ENCODE measurements around the gene RBPJL. TPM values are rescaled to one million over a fixed set of nuclear protein-coding genes. Genes with fewer than 3 reads are reported as not detected.

Gene RBPJL
- total and polyA plus RNA-seq, 2 of the 13 experiments (the other 11 are each of a cell fraction or from before 2014, with no cell fraction given): not detected

DNA sequence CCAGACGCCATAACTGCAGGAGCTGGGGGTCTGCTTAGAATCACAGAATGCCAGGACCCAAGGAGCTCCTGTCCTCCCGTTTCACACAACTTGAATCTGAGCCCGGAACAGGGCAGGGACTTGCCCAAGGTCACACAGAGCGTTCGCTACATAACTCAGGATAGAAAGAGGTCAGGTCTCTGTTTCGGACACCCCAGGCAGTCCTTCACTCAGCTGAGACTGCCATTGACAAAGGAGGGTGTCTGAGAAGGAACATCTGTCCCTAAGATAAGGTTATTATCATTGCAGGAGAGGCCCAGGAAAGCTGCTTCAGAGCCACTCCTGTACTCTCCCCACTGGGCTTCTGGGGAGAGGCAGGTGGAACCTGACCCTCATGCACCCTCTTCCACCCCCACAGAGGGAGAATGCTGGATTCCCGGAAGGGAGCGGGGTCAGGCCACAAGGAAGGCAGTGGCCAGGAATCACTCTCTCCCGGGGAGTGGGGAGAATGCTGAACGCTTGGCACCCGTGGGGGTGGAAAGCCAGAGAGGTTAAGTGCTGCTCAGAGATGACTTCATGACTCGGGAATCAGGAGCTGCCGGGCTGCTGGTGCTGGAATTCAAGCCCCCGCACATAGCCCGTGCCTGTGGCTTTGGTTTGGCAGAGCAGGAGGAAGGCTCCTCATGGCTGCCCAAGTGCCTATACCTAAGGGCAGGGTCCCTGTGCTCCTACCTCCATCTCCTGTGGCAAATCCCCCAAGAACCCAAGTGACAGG lies 30.9 kb downstream of the RBPJL start (continued):
- TF ChIP-seq, protein P1, sequence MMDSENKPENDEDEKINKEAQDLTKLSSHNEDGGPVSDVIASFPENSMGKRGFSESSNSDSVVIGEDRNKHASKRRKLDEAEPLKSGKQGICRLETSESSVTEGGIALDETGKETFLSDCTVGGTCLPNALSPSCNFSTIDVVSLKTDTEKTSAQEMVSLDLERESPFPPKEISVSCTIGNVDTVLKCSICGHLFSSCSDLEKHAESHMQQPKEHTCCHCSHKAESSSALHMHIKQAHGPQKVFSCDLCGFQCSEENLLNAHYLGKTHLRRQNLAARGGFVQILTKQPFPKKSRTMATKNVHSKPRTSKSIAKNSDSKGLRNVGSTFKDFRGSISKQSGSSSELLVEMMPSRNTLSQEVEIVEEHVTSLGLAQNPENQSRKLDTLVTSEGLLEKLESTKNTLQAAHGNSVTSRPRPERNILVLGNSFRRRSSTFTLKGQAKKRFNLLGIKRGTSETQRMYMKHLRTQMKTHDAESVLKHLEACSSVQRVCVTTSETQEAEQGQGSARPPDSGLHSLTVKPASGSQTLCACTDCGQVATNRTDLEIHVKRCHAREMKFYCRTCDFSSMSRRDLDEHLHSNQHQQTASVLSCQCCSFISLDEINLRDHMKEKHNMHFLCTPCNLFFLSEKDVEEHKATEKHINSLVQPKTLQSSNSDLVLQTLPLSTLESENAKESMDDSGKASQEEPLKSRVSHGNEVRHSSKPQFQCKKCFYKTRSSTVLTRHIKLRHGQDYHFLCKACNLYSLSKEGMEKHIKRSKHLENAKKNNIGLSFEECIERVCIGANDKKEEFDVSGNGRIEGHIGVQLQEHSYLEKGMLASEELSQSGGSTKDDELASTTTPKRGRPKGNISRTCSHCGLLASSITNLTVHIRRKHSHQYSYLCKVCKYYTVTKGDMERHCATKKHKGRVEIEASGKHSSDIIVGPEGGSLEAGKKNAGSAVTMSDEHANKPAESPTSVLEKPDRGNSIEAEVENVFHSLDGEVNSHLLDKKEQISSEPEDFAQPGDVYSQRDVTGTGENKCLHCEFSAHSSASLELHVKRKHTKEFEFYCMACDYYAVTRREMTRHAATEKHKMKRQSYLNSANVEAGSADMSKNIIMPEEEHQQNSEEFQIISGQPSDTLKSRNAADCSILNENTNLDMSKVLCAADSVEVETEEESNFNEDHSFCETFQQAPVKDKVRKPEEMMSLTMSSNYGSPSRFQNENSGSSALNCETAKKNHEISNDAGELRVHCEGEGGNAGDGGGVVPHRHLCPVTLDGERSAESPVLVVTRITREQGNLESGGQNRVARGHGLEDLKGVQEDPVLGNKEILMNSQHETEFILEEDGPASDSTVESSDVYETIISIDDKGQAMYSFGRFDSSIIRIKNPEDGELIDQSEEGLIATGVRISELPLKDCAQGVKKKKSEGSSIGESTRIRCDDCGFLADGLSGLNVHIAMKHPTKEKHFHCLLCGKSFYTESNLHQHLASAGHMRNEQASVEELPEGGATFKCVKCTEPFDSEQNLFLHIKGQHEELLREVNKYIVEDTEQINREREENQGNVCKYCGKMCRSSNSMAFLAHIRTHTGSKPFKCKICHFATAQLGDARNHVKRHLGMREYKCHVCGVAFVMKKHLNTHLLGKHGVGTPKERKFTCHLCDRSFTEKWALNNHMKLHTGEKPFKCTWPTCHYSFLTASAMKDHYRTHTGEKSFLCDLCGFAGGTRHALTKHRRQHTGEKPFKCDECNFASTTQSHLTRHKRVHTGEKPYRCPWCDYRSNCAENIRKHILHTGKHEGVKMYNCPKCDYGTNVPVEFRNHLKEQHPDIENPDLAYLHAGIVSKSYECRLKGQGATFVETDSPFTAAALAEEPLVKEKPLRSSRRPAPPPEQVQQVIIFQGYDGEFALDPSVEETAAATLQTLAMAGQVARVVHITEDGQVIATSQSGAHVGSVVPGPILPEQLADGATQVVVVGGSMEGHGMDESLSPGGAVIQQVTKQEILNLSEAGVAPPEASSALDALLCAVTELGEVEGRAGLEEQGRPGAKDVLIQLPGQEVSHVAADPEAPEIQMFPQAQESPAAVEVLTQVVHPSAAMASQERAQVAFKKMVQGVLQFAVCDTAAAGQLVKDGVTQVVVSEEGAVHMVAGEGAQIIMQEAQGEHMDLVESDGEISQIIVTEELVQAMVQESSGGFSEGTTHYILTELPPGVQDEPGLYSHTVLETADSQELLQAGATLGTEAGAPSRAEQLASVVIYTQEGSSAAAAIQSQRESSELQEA (CRISPR knock-in tag; IDR thresholded peaks at IDR 0.05; ENCODE audit: not compliant biosample characterization): peak; percentile 22
- TF ChIP-seq SP1 (IDR thresholded peaks at IDR 0.05): no peak
- no peak for TF ChIP-seq SP1 (CRISPR knock-in tag; IDR thresholded peaks at IDR 0.05)
- no peak for TF ChIP-seq ZNF780A (CRISPR knock-in tag; IDR thresholded peaks at IDR 0.05)
- TF ChIP-seq, protein P2, sequence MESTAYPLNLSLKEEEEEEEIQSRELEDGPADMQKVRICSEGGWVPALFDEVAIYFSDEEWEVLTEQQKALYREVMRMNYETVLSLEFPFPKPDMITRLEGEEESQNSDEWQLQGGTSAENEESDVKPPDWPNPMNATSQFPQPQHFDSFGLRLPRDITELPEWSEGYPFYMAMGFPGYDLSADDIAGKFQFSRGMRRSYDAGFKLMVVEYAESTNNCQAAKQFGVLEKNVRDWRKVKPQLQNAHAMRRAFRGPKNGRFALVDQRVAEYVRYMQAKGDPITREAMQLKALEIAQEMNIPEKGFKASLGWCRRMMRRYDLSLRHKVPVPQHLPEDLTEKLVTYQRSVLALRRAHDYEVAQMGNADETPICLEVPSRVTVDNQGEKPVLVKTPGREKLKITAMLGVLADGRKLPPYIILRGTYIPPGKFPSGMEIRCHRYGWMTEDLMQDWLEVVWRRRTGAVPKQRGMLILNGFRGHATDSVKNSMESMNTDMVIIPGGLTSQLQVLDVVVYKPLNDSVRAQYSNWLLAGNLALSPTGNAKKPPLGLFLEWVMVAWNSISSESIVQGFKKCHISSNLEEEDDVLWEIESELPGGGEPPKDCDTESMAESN (CRISPR knock-in tag; conservative IDR thresholded peaks at IDR 0.05): no peak; the same call in 1 of the 2 replicates
- TF ChIP-seq, protein P3, sequence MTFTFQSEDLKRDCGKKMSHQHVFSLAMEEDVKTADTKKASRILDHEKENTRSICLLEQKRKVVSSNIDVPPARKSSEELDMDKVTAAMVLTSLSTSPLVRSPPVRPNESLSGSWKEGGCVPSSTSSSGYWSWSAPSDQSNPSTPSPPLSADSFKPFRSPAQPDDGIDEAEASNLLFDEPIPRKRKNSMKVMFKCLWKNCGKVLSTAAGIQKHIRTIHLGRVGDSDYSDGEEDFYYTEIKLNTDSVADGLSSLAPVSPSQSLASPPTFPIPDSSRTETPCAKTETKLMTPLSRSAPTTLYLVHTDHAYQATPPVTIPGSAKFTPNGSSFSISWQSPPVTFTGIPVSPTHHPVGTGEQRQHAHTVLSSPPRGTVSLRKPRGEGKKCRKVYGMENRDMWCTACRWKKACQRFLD (CRISPR knock-in tag; IDR thresholded peaks at IDR 0.05; ENCODE audit: borderline replicate concordance): 0 out of 2 replicates have a peak, but pooled peaks have one; percentile 33
- TF ChIP-seq, protein P4, sequence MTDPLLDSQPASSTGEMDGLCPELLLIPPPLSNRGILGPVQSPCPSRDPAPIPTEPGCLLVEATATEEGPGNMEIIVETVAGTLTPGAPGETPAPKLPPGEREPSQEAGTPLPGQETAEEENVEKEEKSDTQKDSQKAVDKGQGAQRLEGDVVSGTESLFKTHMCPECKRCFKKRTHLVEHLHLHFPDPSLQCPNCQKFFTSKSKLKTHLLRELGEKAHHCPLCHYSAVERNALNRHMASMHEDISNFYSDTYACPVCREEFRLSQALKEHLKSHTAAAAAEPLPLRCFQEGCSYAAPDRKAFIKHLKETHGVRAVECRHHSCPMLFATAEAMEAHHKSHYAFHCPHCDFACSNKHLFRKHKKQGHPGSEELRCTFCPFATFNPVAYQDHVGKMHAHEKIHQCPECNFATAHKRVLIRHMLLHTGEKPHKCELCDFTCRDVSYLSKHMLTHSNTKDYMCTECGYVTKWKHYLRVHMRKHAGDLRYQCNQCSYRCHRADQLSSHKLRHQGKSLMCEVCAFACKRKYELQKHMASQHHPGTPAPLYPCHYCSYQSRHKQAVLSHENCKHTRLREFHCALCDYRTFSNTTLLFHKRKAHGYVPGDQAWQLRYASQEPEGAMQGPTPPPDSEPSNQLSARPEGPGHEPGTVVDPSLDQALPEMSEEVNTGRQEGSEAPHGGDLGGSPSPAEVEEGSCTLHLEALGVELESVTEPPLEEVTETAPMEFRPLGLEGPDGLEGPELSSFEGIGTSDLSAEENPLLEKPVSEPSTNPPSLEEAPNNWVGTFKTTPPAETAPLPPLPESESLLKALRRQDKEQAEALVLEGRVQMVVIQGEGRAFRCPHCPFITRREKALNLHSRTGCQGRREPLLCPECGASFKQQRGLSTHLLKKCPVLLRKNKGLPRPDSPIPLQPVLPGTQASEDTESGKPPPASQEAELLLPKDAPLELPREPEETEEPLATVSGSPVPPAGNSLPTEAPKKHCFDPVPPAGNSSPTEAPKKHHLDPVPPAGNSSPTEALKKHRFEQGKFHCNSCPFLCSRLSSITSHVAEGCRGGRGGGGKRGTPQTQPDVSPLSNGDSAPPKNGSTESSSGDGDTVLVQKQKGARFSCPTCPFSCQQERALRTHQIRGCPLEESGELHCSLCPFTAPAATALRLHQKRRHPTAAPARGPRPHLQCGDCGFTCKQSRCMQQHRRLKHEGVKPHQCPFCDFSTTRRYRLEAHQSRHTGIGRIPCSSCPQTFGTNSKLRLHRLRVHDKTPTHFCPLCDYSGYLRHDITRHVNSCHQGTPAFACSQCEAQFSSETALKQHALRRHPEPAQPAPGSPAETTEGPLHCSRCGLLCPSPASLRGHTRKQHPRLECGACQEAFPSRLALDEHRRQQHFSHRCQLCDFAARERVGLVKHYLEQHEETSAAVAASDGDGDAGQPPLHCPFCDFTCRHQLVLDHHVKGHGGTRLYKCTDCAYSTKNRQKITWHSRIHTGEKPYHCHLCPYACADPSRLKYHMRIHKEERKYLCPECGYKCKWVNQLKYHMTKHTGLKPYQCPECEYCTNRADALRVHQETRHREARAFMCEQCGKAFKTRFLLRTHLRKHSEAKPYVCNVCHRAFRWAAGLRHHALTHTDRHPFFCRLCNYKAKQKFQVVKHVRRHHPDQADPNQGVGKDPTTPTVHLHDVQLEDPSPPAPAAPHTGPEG (CRISPR knock-in tag; IDR thresholded peaks at IDR 0.05): no peak
- TF ChIP-seq MYC (CRISPR knock-in tag; IDR thresholded peaks at IDR 0.05; ENCODE audit: borderline replicate concordance): no peak
- TF ChIP-seq ZSCAN25 (CRISPR knock-in tag; IDR thresholded peaks at IDR 0.05): no peak
- no peak; the same call in 1 of the 2 replicates for TF ChIP-seq ZSCAN21 (CRISPR knock-in tag; IDR thresholded peaks at IDR 0.05; ENCODE audit: borderline replicate concordance)

All from HepG2 (cell line).